OCI-LY1 (cell line): ENCODE measurements around the gene HYAL1.
A peak's percentile ranks its signal among the peaks of the same experiment; 100 is the strongest.

ENCODE experiments used
- H2AFZ ChIP-seq: fragments of 200-600 bp; sonication (generic), shearing (Covaris generic); 2 replicates; pipeline ENCODE4 v1.6.0; 2014; ENCODE audit warnings: antibody characterized with exemption, mild to moderate bottlenecking, low read length
- H3F3A ChIP-seq: fragments of 200-600 bp; sonication (generic), shearing (Covaris generic); 2 replicates; pipeline ENCODE4 v1.6.0; 2014; ENCODE audit warnings: mild to moderate bottlenecking, antibody characterized with exemption, low read length, moderate library complexity; ENCODE audit not compliant: insufficient read depth
- H3K27ac ChIP-seq: fragments of 200-600 bp; sonication (generic); 2 replicates; pipeline ENCODE4 v1.5.1; 2014; ENCODE audit warnings: low read length, mixed run types, mild to moderate bottlenecking, low read depth; ENCODE audit not compliant: poor library complexity, severe bottlenecking
- H3K27me3 ChIP-seq: fragments of 200-600 bp; sonication (generic); 2 replicates; pipeline ENCODE4 v1.6.0; 2014; ENCODE audit warnings: antibody characterized with exemption, mild to moderate bottlenecking, low read length, moderate library complexity; ENCODE audit not compliant: insufficient read depth
- H3K36me3 ChIP-seq: fragments of 200-600 bp; sonication (generic); 2 replicates; pipeline ENCODE4 v1.6.1; 2014; ENCODE audit warnings: mild to moderate bottlenecking, antibody characterized with exemption, low read length, moderate library complexity, mixed read lengths; ENCODE audit not compliant: insufficient read depth
- H3K4me1 ChIP-seq: fragments of 200-600 bp; sonication (generic); 2 replicates; pipeline ENCODE4 v1.5.1; 2014; ENCODE audit warnings: mild to moderate bottlenecking, low read length, moderate library complexity; ENCODE audit not compliant: insufficient read depth, severe bottlenecking
- H3K4me2 ChIP-seq: fragments of 200-600 bp; sonication (generic), shearing (Covaris generic); 2 replicates; pipeline ENCODE4 v1.6.1; 2014; ENCODE audit warnings: low read length
- H3K4me3 ChIP-seq: fragments of 200-600 bp; sonication (generic); 2 replicates; pipeline ENCODE4 v1.5.1; 2014; ENCODE audit warnings: low read length, low read depth, mild to moderate bottlenecking, mixed read lengths; ENCODE audit not compliant: poor library complexity, severe bottlenecking
- H3K79me2 ChIP-seq: fragments of 200-600 bp; shearing (Covaris generic); 2 replicates; pipeline ENCODE4 v1.6.1; 2016; ENCODE audit warnings: mixed run types, low read length, mixed read lengths; ENCODE audit not compliant: insufficient read depth
- H3K9ac ChIP-seq: fragments of 200-600 bp; sonication (generic), shearing (Covaris generic); 2 replicates; pipeline ENCODE4 v1.6.1; 2014; ENCODE audit warnings: mild to moderate bottlenecking, low read length, mixed read lengths
- H3K9me2 ChIP-seq: fragments of 200-600 bp; sonication (generic), shearing (Covaris generic); 2 replicates; pipeline ENCODE4 v1.6.1; 2014; ENCODE audit warnings: low read depth, mild to moderate bottlenecking, low read length, mixed read lengths
- H3K9me3 ChIP-seq: fragments of 200-600 bp; shearing (Covaris generic); 2 replicates; pipeline ENCODE4 v1.6.1; 2014; ENCODE audit warnings: low read length, mixed read lengths
- H4K20me1 ChIP-seq: fragments of 200-600 bp; sonication (generic), shearing (Covaris generic); 2 replicates; pipeline ENCODE4 v1.6.0; 2016; ENCODE audit warnings: mild to moderate bottlenecking, low read length; ENCODE audit not compliant: insufficient read depth
- EZH2 ChIP-seq: fragments of 200-600 bp; sonication (generic), shearing (Covaris generic); IDR thresholded peaks from 2 replicates; pipeline ENCODE4 v1.8.0; 2017; ENCODE audit warnings: borderline replicate concordance, mixed run types, mild to moderate bottlenecking, antibody characterized with exemption, low read length, moderate library complexity, mixed read lengths
- TF ChIP-seq, protein P1 (sequence below): fragments of 200-600 bp; sonication (generic), shearing (Covaris generic); IDR thresholded peaks from 2 replicates; pipeline ENCODE4 v1.5.1; 2017; ENCODE audit warnings: mild to moderate bottlenecking, antibody characterized with exemption, low read length, moderate library complexity, mixed read lengths

HYAL1 gene

DNA sequence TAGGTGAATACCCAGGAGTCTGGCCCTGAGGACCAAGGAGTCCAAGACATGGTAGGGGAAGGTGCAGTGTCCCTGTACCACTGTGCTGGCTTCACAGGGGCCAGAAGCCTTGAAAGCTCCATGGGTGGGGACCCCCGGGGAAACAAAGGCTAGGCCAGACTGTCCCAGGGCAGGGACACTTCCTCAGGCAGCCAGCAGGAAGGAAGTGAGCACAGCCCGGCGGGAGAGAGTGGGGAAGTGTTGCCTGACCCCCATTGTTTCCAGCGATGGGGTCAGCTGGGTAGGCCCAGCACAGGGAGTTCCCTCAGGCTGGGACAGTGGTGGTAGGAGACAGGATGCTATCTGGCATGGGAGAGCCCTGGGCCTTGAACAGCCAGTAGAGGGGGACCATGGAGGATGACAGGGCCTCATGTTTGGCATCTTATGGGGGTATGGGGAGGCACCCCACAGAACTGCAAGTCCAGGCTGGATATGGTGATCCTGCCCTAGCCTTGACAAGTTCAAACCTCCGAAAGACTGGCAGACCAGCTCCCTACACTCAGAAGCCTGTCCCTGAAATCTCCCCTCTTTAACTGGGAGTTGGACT is 20.3 kb upstream of the HYAL1 start:
- Histone ChIP-seq H3K27ac (no peak overlapping the region), H3K4me1 (peaks cover 42% of the 10 kb centered on the region), H3K9me3 (no peaks in the 10 kb centered on the region), H3K4me2 (no peak overlapping the region), H3K79me2 (peaks cover 7% of the 10 kb centered on the region; the same call in 1 of the 2 replicates), H3K27me3 (no peaks in the 10 kb centered on the region), H3K9ac (no peak overlapping the region), H3K4me3 (no peak overlapping the region), H3F3A (no peaks in the 10 kb centered on the region), H2AFZ (no peak overlapping the region), H4K20me1 (no peaks in the 10 kb centered on the region), H3K36me3 (peaks cover 10% of the 10 kb centered on the region; the same call in 1 of the 2 replicates), H3K9me2 (no peaks in the 10 kb centered on the region)
- TF ChIP-seq EZH2 = no peak
- TF ChIP-seq, protein P1, sequence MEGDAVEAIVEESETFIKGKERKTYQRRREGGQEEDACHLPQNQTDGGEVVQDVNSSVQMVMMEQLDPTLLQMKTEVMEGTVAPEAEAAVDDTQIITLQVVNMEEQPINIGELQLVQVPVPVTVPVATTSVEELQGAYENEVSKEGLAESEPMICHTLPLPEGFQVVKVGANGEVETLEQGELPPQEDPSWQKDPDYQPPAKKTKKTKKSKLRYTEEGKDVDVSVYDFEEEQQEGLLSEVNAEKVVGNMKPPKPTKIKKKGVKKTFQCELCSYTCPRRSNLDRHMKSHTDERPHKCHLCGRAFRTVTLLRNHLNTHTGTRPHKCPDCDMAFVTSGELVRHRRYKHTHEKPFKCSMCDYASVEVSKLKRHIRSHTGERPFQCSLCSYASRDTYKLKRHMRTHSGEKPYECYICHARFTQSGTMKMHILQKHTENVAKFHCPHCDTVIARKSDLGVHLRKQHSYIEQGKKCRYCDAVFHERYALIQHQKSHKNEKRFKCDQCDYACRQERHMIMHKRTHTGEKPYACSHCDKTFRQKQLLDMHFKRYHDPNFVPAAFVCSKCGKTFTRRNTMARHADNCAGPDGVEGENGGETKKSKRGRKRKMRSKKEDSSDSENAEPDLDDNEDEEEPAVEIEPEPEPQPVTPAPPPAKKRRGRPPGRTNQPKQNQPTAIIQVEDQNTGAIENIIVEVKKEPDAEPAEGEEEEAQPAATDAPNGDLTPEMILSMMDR = no peak

DNA sequence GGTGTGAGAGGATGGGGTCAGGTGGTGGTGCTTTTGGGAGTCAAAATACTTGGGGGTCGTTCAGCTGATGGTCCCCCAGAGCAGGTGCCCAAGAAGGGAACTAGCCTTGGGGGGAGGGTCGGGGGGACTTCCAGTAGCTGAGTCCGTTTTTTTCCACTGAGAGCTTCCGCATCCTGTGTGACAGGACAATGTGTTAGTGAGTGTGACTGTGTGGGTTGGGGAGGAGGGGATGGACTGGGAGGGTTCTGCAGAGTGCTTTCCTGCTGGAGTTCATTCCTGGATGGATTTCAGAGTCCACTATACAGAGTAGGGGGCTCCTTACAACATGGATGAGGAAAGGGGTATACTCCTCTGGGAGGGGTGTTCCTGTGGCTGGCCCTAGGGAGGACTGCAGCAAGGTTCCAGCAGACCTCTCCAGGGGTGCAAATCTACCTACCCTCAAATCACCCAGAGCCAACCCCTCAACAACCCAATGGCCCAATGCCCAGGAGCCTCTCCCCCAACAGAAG is 19.8 kb upstream of the HYAL1 start:
- Histone ChIP-seq H3K79me2 (peaks cover 7% of the 10 kb centered on the region; the same call in 1 of the 2 replicates), H4K20me1 (no peaks in the 10 kb centered on the region), H3K9me2 (no peaks in the 10 kb centered on the region), H3K4me1 (peaks cover 43% of the 10 kb centered on the region), H3K36me3 (peaks cover 10% of the 10 kb centered on the region; the same call in 1 of the 2 replicates), H3K4me3 (no peak overlapping the region), H3K27ac (peak overlapping the region; percentile 11), H3K4me2 (no peak overlapping the region), H3K9me3 (no peaks in the 10 kb centered on the region), H3K9ac (no peak overlapping the region; the same call in 1 of the 2 replicates), H2AFZ (no peak overlapping the region), H3K27me3 (no peaks in the 10 kb centered on the region), H3F3A (no peaks in the 10 kb centered on the region)
- TF ChIP-seq, protein P1 = no peak
- no peak for TF ChIP-seq EZH2

DNA sequence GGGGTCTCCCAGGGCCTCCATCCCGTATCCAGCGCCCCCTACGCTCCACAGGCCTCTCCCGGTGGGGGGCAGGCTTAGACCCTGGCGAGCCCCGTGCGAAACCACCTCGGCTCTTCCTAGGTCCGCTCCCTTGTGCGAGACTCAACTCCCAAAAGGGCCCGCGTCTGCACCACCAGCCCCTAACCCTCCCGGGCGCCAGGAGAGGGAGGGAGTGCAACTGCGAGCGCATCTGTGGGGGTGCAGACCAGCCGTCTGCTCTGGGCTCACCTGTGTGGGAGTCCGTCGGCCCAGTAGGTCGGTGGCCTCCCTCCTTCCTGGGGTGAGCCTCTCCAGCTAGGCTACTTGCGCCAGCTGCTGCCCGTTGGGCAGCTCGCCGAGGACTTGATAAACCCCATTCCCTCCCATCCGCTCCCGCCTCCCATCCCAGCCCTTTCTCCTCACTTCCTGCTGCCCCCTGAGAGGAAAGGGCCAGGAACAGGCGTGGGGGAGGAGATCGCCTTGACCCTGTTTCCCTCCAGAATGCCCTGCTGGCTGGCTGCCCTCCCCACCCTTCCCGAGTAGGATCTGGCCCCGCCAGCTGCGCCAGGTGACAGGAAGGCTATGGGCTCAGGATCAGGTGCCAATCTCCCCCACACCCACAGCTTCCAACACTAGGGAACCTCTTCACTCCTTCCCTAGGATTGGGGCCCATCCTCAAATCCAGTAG is 19.2 kb upstream of the HYAL1 start, which contains the start of gene HYAL2:
HYAL2 (minus strand) TSS at position 360 of the 706 bp plus-strand sequence. CDS start 2,256 bp downstream, outside the sequence.
- H3K79me2 ChIP-seq = peaks cover 5% of the 10 kb centered on the region; the same call in 1 of the 2 replicates
- H3K9ac ChIP-seq = peak within 1 kb of the TSS; percentile 76
- H3K4me3 ChIP-seq = peak within 1 kb of the TSS; percentile 84
- no peaks in the 10 kb centered on the region for H3F3A ChIP-seq
- no peaks in the 10 kb centered on the region for H3K9me3 ChIP-seq
- no peaks in the 10 kb centered on the region for H3K9me2 ChIP-seq
- H3K27ac ChIP-seq = peak within 1 kb of the TSS; percentile 64
- H2AFZ ChIP-seq = no peak within 1 kb of the TSS
- peak within 1 kb of the TSS; percentile 90 for H3K4me2 ChIP-seq
- no peak for TF ChIP-seq EZH2
- TF ChIP-seq, protein P1 = no peak
- H4K20me1 ChIP-seq = no peaks in the 10 kb centered on the region
- H3K4me1 ChIP-seq = peaks cover 48% of the 10 kb centered on the region
- no peaks in the 10 kb centered on the region for H3K27me3 ChIP-seq
- peaks cover 10% of the 10 kb centered on the region; the same call in 1 of the 2 replicates for H3K36me3 ChIP-seq
